Adipocyte (in vitro differentiated cells): ENCODE measurements around the gene RBM20.

Experiments
- DNase-seq: peaks from one replicate; pipeline ENCODE4 v3.0.0-alpha.2; 2015; ENCODE audit warnings: low read depth
- H3K27me3 ChIP-seq: replicated peaks from 2 replicates; pipeline ENCODE4 v1.7.0; 2013; ENCODE audit warnings: mild to moderate bottlenecking, low read length, moderate library complexity; ENCODE audit not compliant: control insufficient read depth, insufficient read depth
- H3K36me3 ChIP-seq: 2 replicates; pipeline ENCODE4 v1.7.0; 2013; ENCODE audit warnings: low read length, mild to moderate bottlenecking, moderate library complexity; ENCODE audit not compliant: control insufficient read depth, insufficient read depth, severe bottlenecking
- H3K4me1 ChIP-seq: 2 replicates; pipeline ENCODE4 v1.7.0; 2013; ENCODE audit warnings: mild to moderate bottlenecking, low read length, moderate library complexity; ENCODE audit not compliant: control insufficient read depth, insufficient read depth
- H3K4me3 ChIP-seq: 2 replicates; pipeline ENCODE4 v1.7.0; 2013; ENCODE audit warnings: mild to moderate bottlenecking, low read length, moderate library complexity
- H3K9ac ChIP-seq: 2 replicates; pipeline ENCODE4 v1.7.0; 2013; ENCODE audit warnings: mild to moderate bottlenecking, low read length, moderate library complexity
- H3K9me3 ChIP-seq: 2 replicates; pipeline ENCODE4 v1.7.0; 2013; ENCODE audit warnings: mild to moderate bottlenecking, low read length, moderate library complexity; ENCODE audit not compliant: control insufficient read depth

The RBM20 gene

DNA sequence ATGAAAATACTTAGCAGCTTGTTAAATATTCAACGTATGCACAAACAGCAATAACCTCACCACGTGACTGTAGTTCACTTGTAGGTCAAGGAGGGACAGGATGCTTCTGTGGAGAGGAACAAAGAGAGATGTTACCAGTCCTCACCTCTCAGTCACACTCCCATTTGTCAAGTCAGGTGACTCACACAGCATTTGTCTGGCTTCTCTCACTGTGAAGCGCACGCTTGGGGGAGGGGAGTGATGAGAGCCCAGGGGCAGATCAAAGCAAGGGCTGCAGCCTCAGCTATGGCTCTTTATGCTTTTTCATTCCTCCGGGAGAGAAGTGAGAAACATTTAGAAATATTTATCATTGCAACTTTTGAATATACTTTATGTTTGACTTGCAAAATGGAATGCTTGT lies 2.9 kb upstream of the RBM20 start:
- no peak overlapping the region for H3K4me3 ChIP-seq
- H3K27me3 ChIP-seq: peaks cover 33% of the 10 kb centered on the region

DNA sequence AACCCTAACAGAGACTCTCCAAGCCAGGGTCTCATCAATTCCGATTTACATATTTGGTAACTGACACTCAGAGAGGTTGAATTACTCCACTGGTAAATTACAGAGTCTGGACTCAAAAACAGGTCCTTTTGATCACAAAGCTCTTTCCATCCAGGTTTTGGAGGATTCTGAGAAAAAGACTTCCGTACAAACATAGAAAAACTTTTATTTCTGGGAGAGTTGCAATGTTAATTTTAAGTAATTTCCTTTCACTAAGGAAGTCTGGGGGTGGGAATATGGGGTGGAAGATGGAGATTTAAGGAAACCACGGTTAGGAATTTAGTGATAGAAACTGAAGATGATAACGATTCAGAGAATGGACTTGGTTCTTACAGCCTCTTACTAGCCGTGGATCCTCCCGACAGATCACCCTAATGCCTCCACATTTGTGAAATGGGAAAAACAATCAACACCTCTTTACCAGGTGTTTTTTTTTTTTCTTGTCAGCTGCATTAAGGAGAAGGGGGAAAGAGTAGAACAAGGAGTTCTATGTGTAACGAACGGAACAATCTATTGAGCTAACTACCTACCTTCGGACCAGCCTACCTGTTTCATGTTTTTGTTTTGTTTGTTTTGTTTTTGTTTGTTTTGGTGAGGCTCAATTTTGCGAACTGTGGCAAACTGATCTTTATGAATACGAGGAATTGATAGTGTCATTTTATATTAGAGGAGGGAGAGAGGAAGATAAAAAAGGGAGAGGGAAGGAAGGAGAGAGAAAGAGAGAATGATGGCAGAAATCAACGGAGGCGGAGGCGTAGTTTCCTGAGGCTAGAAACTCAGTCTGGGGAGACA lies 1.7 kb upstream of the RBM20 start:
- H3K36me3 ChIP-seq: no peaks in the 10 kb centered on the region
- DNase-seq: no peak
- H3K9ac ChIP-seq: no peak overlapping the region
- H3K27me3 ChIP-seq: peaks cover 33% of the 10 kb centered on the region
- H3K9me3 ChIP-seq: no peaks in the 10 kb centered on the region
- H3K4me1 ChIP-seq: peaks cover 6% of the 10 kb centered on the region
- H3K4me3 ChIP-seq: no peak overlapping the region

More for the DNA sequence above, 2.9 kb upstream of the RBM20 start:
- Histone ChIP-seq H3K4me1 (peaks cover 6% of the 10 kb centered on the region), H3K9ac (no peak overlapping the region), H3K36me3 (no peaks in the 10 kb centered on the region), H3K9me3 (no peaks in the 10 kb centered on the region)
- DNase-seq: no peak

DNA sequence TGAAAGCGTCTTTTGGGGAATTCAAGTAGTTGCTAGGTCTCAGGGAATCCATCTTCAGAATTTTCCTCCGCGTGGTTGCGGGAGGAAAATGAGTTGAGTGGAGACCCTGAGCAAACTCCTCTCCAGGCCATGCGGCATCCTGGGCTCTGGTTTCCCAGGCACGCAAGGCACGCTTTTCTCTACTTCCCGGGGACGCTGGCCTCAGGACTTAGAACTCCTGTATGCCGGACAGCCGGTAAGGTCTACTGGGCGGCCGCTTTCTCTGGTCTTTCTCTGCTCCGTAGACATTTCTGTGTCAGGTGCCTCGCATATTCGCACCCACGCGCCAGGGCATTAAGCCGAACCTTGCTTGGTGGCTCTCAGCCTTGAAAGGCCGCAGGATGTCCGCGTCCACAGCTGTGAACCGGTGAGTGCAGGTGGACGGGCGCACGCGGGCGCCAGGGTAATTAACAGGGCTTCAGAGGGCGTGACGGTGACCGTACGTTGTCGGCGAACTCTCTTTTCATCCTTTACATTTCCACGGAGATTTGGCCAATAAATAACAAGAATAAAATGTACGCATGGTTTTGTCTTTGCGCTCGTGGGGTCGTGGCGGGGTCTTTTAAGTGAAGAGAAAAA lies 992 bp upstream of the RBM20 start:
- Histone ChIP-seq H3K4me3 (peak overlapping the region; percentile 79), H3K9me3 (no peaks in the 10 kb centered on the region), H3K27me3 (peaks cover 33% of the 10 kb centered on the region), H3K36me3 (no peaks in the 10 kb centered on the region), H3K9ac (no peak overlapping the region), H3K4me1 (peaks cover 7% of the 10 kb centered on the region)
- no peak for DNase-seq

DNA sequence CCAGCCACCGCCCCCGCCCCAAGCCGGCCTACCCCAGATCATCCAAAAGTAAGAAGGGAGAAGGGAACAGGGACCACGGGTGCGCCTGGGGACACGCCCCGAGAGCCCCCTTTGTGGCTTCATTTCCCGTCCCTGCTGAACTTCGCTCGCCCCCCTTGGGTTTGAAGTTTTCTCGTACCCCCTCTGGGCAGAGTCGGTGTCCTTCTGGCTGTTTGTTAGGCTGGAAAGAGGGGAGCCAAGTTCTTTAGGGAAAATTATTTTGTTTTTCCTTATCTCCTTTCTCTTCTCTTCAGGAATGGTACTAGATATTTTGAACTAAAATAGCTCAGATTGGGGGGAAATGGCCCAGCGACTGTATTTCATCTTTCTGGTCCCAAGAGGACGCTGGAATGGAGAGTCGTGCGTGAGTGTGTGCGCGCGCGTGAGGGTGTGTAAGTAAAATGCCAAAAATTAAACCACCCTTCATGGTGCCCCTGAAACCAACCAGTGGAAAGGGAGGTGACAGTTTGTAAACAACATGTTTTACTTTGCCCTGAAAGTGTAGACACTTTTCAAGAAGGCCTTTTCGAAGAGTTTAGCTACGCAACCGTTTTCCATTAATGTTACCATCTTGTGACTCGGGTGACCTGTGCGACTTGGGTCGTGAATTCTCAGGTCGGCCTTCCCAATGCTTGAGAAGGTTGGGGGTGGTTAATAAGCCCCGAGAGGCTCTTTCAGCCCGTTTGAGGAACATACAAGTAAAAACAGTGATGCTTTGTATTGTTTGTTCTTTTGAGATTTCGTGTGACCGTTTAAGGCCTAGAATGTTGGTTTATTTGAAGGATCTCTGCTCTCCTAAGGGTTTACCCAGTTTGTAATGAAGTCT lies 694 bp downstream of the RBM20 start:
- H3K9ac ChIP-seq: no peak overlapping the region
- H3K4me1 ChIP-seq: peaks cover 21% of the 10 kb centered on the region
- no peak overlapping the region for H3K4me3 ChIP-seq
- H3K36me3 ChIP-seq: no peaks in the 10 kb centered on the region
- H3K9me3 ChIP-seq: no peaks in the 10 kb centered on the region
- peaks cover 33% of the 10 kb centered on the region for H3K27me3 ChIP-seq
- no peak for DNase-seq

DNA sequence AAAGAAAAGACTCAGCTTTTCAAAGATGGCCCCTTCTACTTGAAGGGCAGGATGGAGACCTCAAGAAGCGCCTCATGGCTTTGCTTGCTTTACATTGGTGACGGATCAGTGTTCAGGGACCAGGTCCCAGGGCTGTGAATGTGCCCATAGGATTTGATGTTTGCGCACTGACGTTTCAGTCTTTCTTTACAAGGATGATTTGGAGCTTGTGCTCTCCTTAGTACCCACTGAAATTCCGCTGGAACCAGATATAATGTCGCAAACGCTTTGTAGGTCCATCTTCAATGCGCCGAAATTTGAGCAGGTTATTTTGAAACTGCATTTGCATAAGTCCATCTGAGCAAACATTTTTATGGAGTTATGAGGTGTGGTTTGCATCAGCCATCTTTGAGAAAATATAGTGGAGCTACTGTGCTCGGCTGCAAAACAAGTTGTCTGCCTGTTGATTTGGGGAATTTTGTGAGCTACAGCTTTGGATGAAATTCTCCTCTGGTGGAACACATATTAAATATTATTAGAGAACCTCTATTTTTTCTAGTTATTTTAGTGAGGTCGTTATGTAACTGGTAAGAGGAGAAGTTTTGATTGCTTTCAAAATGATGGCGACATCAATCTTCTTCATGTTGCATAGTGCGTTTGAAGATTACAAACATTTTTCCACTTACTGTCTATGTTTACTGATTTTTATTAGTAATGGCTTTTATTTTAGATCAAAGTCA lies 2.4 kb downstream of the RBM20 start:
- no peaks in the 10 kb centered on the region for H3K9me3 ChIP-seq
- peaks cover 21% of the 10 kb centered on the region for H3K4me1 ChIP-seq
- H3K36me3 ChIP-seq: no peaks in the 10 kb centered on the region
- peaks cover 29% of the 10 kb centered on the region for H3K27me3 ChIP-seq
- DNase-seq: no peak
- H3K9ac ChIP-seq: no peak overlapping the region
- no peak overlapping the region for H3K4me3 ChIP-seq

DNA sequence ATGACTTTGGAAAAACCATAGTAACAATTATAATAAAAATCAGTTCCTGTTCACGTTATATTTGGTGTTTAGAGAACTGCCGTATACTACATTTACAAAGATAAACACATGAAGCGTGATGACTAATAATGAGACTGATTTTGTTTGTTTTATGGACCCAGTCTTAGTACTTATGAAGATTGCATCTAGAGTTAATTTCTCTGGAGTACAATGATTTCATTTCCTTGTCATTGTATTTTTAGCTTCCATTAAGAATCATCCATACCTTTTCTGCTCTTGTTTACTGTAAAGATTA lies 2.9 kb downstream of the RBM20 start:
- H3K27me3 ChIP-seq: peaks cover 28% of the 10 kb centered on the region
- no peaks in the 10 kb centered on the region for H3K36me3 ChIP-seq
- no peak overlapping the region for H3K4me3 ChIP-seq
- H3K9ac ChIP-seq: no peak overlapping the region
- DNase-seq: no peak
- H3K9me3 ChIP-seq: no peaks in the 10 kb centered on the region
- H3K4me1 ChIP-seq: peaks cover 21% of the 10 kb centered on the region

DNA sequence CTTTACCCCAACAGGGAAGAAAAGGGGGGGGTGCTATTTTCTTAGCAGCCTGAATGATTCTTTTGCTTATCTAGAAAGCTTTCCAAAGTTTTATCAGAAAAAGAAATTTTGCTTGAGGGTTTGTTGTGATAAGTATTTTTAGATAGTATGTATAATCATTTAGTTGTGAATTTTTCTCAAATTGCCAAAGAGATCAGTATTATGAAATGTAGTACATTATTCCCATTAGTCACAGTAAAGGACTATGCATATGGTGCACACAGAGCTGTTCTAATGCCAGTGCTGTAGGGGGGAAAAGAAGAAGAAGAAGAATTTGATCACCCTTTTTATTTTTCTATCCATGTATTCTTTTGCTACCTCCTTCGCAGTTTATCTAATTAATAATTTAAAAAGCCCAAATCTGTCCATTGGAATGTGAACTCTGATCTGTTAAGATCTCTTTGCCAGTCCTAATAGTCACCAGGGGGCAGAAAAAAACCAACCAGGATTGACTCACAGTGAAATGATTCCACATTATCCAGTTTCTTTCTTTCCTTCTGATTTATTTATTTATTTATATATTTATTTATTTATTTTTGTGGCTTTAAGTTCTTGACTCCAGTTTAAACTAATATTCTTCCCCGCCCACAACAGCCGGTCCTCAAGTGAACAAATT lies 4.7 kb downstream of the RBM20 start:
- H3K27me3 ChIP-seq: peaks cover 12% of the 10 kb centered on the region
- no peaks in the 10 kb centered on the region for H3K9me3 ChIP-seq
- no peaks in the 10 kb centered on the region for H3K36me3 ChIP-seq
- no peak overlapping the region for H3K4me3 ChIP-seq
- H3K9ac ChIP-seq: no peak overlapping the region
- no peak for DNase-seq
- H3K4me1 ChIP-seq: peaks cover 15% of the 10 kb centered on the region

DNA sequence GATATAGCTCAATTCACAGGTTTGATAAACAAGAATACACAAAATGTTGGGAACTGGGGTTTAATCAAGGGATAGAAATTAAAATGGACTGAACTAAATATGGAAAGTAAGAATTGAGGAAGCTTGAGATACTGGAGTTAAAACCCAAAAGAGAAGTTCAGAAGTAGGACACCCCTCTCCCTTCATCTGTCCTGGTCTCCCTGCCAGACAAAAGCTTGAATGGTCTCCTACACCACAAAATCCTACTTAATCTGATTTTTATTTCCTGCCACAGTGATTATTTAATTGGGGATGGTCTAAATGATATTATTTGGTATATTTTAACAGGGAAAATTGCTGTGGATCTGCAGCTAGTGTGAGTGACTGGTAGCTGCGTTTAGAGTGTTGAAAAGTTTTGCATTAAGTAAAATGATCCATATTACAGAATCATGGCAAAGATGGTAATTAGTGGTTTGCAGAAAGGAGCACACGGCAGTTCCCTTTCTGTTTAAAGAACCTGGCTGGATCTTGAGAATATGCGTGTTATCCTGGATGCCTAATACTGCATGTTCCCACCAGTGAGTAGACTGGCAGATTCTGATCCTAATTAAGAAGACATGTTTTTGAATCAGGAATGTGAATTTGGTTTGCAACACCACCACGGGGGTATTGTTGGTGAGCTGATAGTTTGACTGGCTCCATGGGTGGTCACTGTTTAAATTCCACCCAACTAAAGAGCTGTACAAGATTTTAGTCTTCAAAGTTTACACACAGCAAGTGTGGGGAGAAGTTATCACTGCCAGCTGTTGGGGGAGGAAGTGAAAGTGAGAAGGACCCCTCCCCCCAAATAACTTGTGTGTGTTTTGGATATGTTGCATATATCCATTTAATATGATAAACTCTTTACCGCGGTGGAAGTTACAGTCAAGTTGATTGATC lies 5.5 kb downstream of the RBM20 start:
- H3K27me3 ChIP-seq: peaks cover 11% of the 10 kb centered on the region
- H3K9ac ChIP-seq: no peak overlapping the region
- no peaks in the 10 kb centered on the region for H3K9me3 ChIP-seq
- peaks cover 15% of the 10 kb centered on the region for H3K4me1 ChIP-seq
- no peak for DNase-seq
- no peak overlapping the region for H3K4me3 ChIP-seq
- H3K36me3 ChIP-seq: no peaks in the 10 kb centered on the region

DNA sequence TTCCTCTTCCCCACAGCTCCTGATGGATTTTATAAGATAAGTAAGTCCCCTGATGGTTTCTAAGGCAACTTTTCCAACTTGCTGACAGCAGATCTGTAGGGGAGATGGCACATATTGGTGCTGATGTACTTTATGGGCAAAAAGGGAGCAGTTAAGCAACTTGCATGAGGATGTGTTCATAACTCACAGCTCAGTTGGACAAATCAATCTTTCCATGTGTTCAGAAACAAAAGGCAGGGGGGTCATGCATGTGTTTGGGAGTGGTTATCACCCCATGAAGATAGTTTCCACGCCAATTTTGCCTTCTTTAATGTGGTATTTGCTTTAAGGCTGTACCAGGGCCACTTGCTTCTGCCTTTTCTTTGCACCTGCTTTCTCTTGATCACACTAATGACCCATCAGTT lies 6.1 kb downstream of the RBM20 start:
- no peak overlapping the region for H3K9ac ChIP-seq
- H3K9me3 ChIP-seq: no peaks in the 10 kb centered on the region
- H3K4me1 ChIP-seq: peaks cover 15% of the 10 kb centered on the region
- no peak for DNase-seq
- no peak overlapping the region for H3K4me3 ChIP-seq
- H3K36me3 ChIP-seq: no peaks in the 10 kb centered on the region
- peaks cover 4% of the 10 kb centered on the region for H3K27me3 ChIP-seq
